Left lung (tissue), 10 donors: Measurements from ENCODE around the gene GMPR. TPM values are rescaled to one million over a fixed set of nuclear protein-coding genes. Genes with fewer than 3 reads are reported as not detected.

Source experiments
- ATAC-seq: fragments of 200-7000 bp; cut with Tn5 transposase; one replicate; pipeline ENCODE4 v1.9.1; 2020; ENCODE audit warnings: moderate library complexity
- DNase-seq, 4 donors: peaks; one replicate each; pipeline ENCODE4 v3.0.0-alpha.2; 2013 to 2020
- H3K27ac ChIP-seq, 2 donors: fragments of 200-600 bp; sonication (generic) in 1 of 2; one replicate each; pipeline versions ENCODE4 v1.5.0 to v1.8.0; 2020 to 2021
- H3K27me3 ChIP-seq, 2 donors: fragments of 200-600 bp; sonication (generic) in 1 of 2; one replicate each; pipeline versions ENCODE4 v1.5.0 to v1.8.0; 2020 to 2021
- H3K36me3 ChIP-seq, 2 donors: fragments of 200-600 bp; sonication (generic) in 1 of 2; one replicate each; pipeline versions ENCODE4 v1.5.0 to v1.8.0; 2020 to 2021
- H3K4me1 ChIP-seq, 2 donors: fragments of 200-600 bp; one replicate each; pipeline ENCODE4 v1.8.0; 2021
- H3K4me3 ChIP-seq, 2 donors: fragments of 200-600 bp; sonication (generic) in 1 of 2; one replicate each; pipeline versions ENCODE4 v1.5.0 to v1.8.0; 2020 to 2021; ENCODE audit warnings: mild to moderate bottlenecking in 1 of 2
- H3K9me3 ChIP-seq, 2 donors: fragments of 200-600 bp; sonication (generic) in 1 of 2; one replicate each; pipeline versions ENCODE4 v1.5.0 to v1.8.0; 2020 to 2021
- intact Hi-C, 2 donors: fragments of 100-400 bp; cut with DNase I; formaldehyde crosslinking; loops; one replicate each; pipeline versions ENCODE4 v1.11.2 to v1.14.2; 2022
- polyA plus RNA-seq, 6 donors: library from polyadenylated mRNA; unstranded; fragments of 120-200 nt; gene quantifications; one replicate each; pipeline ENCODE4 v1.2.1, GENCODE V29; 2013; ENCODE audit not compliant: insufficient read length in 6 of 6
- total RNA-seq, 2 donors: library from RNA; stranded (reverse); fragmentation: NEBNext Ultra II Directional; extraction: Animal tissue kit (Norgen Biotek cat#: 25700); gene quantifications; one replicate each; pipeline ENCODE4 v1.2.1, GENCODE V29; 2021
- TF ChIP-seq, protein P1 (sequence below), 2 donors: fragments of 200-600 bp; sonication (generic) in 1 of 2; IDR thresholded peaks; one replicate each; pipeline versions ENCODE4 v1.5.0 to v1.8.0; 2021; ENCODE audit warnings: antibody characterized with exemption in 2 of 2
- donor health status: DM: no; HTN: yes; CAD: no.
- donor health status: DM: no; HTN: no; CAD: no.

GMPR gene
- total and polyA plus RNA-seq, 8 donors = 3.8 to 16.1 (median 7.0) TPM

- intact Hi-C loops = loop anchor here (10.0 kb wide), 2 partner anchors 173 to 433 kb away; partner anchors contain the start of gene ATXN1 (in 1 of the 2)
- Histone ChIP-seq H3K36me3 (peaks cover 0 to 16% of the 10 kb centered on the region in 2 donors), H3K27me3 (no peaks in the 10 kb centered on the region), H3K4me1 (peaks cover 4 to 38% of the 10 kb centered on the region in 2 donors), H3K27ac (no peak overlapping the region), H3K4me3 (no peak overlapping the region), H3K9me3 (no peaks in the 10 kb centered on the region)
- DNase-seq (peak in 3 of 4 donors; percentile 69 to 90 (median 73)), ATAC-seq (peak; percentile 86)
- TF ChIP-seq, protein P1, sequence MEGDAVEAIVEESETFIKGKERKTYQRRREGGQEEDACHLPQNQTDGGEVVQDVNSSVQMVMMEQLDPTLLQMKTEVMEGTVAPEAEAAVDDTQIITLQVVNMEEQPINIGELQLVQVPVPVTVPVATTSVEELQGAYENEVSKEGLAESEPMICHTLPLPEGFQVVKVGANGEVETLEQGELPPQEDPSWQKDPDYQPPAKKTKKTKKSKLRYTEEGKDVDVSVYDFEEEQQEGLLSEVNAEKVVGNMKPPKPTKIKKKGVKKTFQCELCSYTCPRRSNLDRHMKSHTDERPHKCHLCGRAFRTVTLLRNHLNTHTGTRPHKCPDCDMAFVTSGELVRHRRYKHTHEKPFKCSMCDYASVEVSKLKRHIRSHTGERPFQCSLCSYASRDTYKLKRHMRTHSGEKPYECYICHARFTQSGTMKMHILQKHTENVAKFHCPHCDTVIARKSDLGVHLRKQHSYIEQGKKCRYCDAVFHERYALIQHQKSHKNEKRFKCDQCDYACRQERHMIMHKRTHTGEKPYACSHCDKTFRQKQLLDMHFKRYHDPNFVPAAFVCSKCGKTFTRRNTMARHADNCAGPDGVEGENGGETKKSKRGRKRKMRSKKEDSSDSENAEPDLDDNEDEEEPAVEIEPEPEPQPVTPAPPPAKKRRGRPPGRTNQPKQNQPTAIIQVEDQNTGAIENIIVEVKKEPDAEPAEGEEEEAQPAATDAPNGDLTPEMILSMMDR (IDR thresholded peaks at IDR 0.05) = peak; percentile 85
These were observed 93.2 kb downstream of the GMPR start for GRCh38 chr6:16331384-16332174.

GRCh38 chr6:16332175-16332542, 93.8 kb downstream of the GMPR start:
- Histone ChIP-seq H3K4me3 (no peak overlapping the region), H3K9me3 (no peaks in the 10 kb centered on the region), H3K27me3 (no peaks in the 10 kb centered on the region), H3K36me3 (peaks cover 0 to 10% of the 10 kb centered on the region in 2 donors), H3K27ac (no peak overlapping the region), H3K4me1 (peaks cover 4 to 44% of the 10 kb centered on the region in 2 donors)
- intact Hi-C loops = loop anchor here (10.0 kb wide), 2 partner anchors 173 to 433 kb away; partner anchors contain the start of gene ATXN1 (in 1 of the 2)
- TF ChIP-seq, protein P1 (IDR thresholded peaks at IDR 0.05) = peak; percentile 81 to 95
- peak in 3 of 4 donors; percentile 67 to 83 (median 78) for DNase-seq
- ATAC-seq = peak; percentile 93

GRCh38 chr6:16333580-16333979, 95.2 kb downstream of the GMPR start:
- DNase-seq = no peak
- intact Hi-C loops = loop anchor here (10.0 kb wide), 2 partner anchors 171 to 431 kb away; partner anchors contain the start of gene ATXN1 (in 1 of the 2)
- TF ChIP-seq, protein P1 (IDR thresholded peaks at IDR 0.05) = no peak
- Histone ChIP-seq H3K4me1 (peaks cover 4 to 52% of the 10 kb centered on the region in 2 donors), H3K4me3 (no peak overlapping the region), H3K27ac (no peak overlapping the region), H3K27me3 (no peaks in the 10 kb centered on the region), H3K9me3 (no peaks in the 10 kb centered on the region), H3K36me3 (no peaks in the 10 kb centered on the region)
- ATAC-seq = peak; percentile 52

DNA sequence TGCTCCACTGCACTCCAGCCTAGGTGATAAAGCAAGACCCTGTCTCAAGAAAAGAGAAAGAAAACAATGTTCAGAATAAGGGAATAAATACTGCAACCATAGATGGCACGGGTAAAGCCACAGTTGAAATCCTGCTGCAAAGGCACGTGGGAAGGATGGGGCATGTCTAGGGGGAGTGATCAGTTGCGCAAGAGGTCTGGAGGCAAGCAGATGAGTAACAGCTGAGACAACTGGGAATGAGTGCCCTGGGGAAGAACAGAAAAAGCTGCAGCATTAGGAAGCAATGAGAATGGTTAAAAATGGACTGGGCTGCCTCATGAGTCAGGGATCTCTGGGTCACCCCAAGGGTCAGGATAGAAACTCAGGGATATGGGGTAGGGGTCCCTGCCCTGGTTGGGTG, 96.3 kb downstream of the GMPR start:
- no peaks in the 10 kb centered on the region for H3K9me3 ChIP-seq
- DNase-seq (peak in 2 of 4 donors; percentile 60 to 78), ATAC-seq (peak; percentile 38)
- no peak overlapping the region for H3K4me3 ChIP-seq
- TF ChIP-seq, protein P1 (IDR thresholded peaks at IDR 0.05) = no peak
- no peaks in the 10 kb centered on the region for H3K36me3 ChIP-seq
- intact Hi-C loops = loop anchor here (5.0 to 10.0 kb wide), 4 partner anchors 78 to 430 kb away; partner anchors contain the start of gene ATXN1 (in 2 of the 2)
- no peaks in the 10 kb centered on the region for H3K27me3 ChIP-seq
- peak overlapping the region; percentile 16 to 29 for H3K27ac ChIP-seq
- H3K4me1 ChIP-seq = peaks cover 4 to 59% of the 10 kb centered on the region in 2 donors

DNA sequence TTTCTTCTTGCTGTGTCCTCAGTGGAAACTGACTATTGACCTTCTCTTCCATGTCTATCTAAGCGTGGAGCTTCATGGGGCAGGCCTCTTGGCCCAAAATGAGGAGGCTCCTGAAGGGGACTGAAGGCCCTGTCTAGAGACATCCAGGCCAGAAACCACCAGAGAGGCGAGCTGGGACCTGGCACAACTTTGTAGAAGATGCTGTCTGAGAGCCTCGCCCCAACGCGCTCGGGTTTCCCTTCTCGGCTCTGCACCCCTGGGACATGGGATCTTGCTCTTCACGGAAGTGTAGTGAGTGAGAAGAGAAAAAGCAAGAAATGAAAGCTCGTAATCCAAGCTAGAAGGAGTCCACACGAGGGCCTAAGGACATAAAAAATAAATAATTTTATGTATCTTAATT, 96.8 kb downstream of the GMPR start:
- no peak overlapping the region for H3K4me3 ChIP-seq
- DNase-seq (peak in 1 of 4 donors; percentile 26), ATAC-seq (no peak)
- peaks cover 4 to 59% of the 10 kb centered on the region in 2 donors for H3K4me1 ChIP-seq
- no peaks in the 10 kb centered on the region for H3K27me3 ChIP-seq
- no peaks in the 10 kb centered on the region for H3K9me3 ChIP-seq
- TF ChIP-seq, protein P1 (IDR thresholded peaks at IDR 0.05) = no peak
- H3K36me3 ChIP-seq = no peaks in the 10 kb centered on the region
- intact Hi-C loops = loop anchor here (5.0 to 10.0 kb wide), 4 partner anchors 77 to 430 kb away; partner anchors contain the start of gene ATXN1 (in 2 of the 2)
- H3K27ac ChIP-seq = peak overlapping the region; percentile 16 to 29
